Stimulated activated CD8-positive, alpha-beta memory T cell treated with anti-CD3 and anti-CD28 coated beads, Interleukin-7, amount 100 ng/mL, for 4 hours (primary cell): Measurements from ENCODE around the gene CCDC81.

Experiments
- DNase-seq, 2 donors: peaks; one replicate each; pipeline ENCODE4 v3.0.0-alpha.2; 2020; ENCODE audit warnings: low read depth in 2 of 2

The CCDC81 gene

GRCh38 chr11:86464509-86465221 is 90.0 kb downstream of the CCDC81 start:
- no peak for DNase-seq

GRCh38 chr11:86468169-86468568 is 93.5 kb downstream of the CCDC81 start:
- DNase-seq: no peak

- no peak for DNase-seq
These were observed 95.1 kb downstream of the CCDC81 start for GRCh38 chr11:86469491-86470388.
